HEK293T (cell line): ENCODE measurements around the gene NUDT14.

Experiments
- BHLHE40 ChIP-seq: fragments of 450-650 bp; IDR thresholded peaks from 2 replicates; pipeline ENCODE4 v1.6.1; 2016; ENCODE audit warnings: mild to moderate bottlenecking, moderate library complexity, borderline replicate concordance
- FOXA1 ChIP-seq: fragments of 450-650 bp; IDR thresholded peaks from 2 replicates; pipeline ENCODE4 v1.6.1; 2016; ENCODE audit warnings: mild to moderate bottlenecking
- FOXM1 ChIP-seq: fragments of 450-650 bp; IDR thresholded peaks from 2 replicates; pipeline ENCODE4 v1.6.1; 2017; ENCODE audit warnings: mild to moderate bottlenecking, borderline replicate concordance
- HDGF ChIP-seq: fragments of 450-650 bp; IDR thresholded peaks from 2 replicates; pipeline ENCODE4 v1.6.1; 2017; ENCODE audit warnings: antibody characterized with exemption, borderline replicate concordance
- L3MBTL2 ChIP-seq: fragments of 450-650 bp; conservative IDR thresholded peaks from 2 replicates; pipeline ENCODE4 v1.6.1; 2016; ENCODE audit warnings: mild to moderate bottlenecking
- NFRKB ChIP-seq: fragments of 450-650 bp; IDR thresholded peaks from 2 replicates; pipeline ENCODE4 v1.6.1; 2016; ENCODE audit warnings: mild to moderate bottlenecking, moderate library complexity
- SP1 ChIP-seq: fragments of 450-650 bp; IDR thresholded peaks from 2 replicates; pipeline ENCODE4 v1.6.1; 2017
- SUZ12 ChIP-seq: fragments of 450-650 bp; IDR thresholded peaks from 2 replicates; pipeline ENCODE4 v1.6.1; 2016; ENCODE audit warnings: mild to moderate bottlenecking
- TARDBP ChIP-seq: fragments of 450-650 bp; IDR thresholded peaks from 2 replicates; pipeline ENCODE4 v1.6.1; 2016
- ZNF384 ChIP-seq: fragments of 450-650 bp; IDR thresholded peaks from 2 replicates; pipeline ENCODE4 v1.6.1; 2016
- TF ChIP-seq, protein P1 (sequence below): fragments of 450-650 bp; IDR thresholded peaks from 2 replicates; pipeline ENCODE4 v1.6.1; 2016

DNA sequence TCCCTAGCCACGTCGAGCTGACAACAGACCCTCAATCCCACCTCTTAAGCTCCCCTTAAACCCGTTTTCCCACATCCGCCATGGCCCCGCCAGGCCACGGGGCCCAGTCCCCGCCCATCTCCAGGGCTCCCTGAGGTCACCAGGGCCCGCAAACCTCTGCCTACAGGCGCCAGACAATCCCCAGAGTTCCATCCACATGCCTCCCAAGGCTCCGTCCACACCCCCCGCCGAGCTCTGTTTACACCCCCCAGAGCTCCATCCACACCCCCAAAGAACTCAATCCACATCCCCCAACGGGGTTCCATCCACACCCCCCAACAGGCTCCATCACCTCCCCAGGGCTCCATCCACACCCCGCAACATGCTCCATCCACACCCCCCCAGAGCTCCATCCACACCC, 21.8 kb downstream of the NUDT14 start:
- TF ChIP-seq L3MBTL2 (no peak), BHLHE40 (no peak), FOXM1 (no peak), FOXA1 (no peak), SUZ12 (no peak), ZNF384 (no peak), HDGF (no peak), NFRKB (no peak), SP1 (no peak), TARDBP (no peak)
- TF ChIP-seq, protein P1, sequence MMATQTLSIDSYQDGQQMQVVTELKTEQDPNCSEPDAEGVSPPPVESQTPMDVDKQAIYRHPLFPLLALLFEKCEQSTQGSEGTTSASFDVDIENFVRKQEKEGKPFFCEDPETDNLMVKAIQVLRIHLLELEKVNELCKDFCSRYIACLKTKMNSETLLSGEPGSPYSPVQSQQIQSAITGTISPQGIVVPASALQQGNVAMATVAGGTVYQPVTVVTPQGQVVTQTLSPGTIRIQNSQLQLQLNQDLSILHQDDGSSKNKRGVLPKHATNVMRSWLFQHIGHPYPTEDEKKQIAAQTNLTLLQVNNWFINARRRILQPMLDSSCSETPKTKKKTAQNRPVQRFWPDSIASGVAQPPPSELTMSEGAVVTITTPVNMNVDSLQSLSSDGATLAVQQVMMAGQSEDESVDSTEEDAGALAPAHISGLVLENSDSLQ: no peak
